HG03196 (cell line): Measurements from ENCODE around the gene MCOLN1.
"Not testable (repeated sequence)": the region's sequence is repeated elsewhere in the genome, so short reads cannot be mapped to it uniquely, and the experiment has no call there.

Experiments used
- ATAC-seq: cut with Tn5 transposase; IDR thresholded peaks from one replicate; pipeline ENCODE4 v1.9.1; 2021; ENCODE audit not compliant: unreplicated experiment

The MCOLN1 gene

DNA sequence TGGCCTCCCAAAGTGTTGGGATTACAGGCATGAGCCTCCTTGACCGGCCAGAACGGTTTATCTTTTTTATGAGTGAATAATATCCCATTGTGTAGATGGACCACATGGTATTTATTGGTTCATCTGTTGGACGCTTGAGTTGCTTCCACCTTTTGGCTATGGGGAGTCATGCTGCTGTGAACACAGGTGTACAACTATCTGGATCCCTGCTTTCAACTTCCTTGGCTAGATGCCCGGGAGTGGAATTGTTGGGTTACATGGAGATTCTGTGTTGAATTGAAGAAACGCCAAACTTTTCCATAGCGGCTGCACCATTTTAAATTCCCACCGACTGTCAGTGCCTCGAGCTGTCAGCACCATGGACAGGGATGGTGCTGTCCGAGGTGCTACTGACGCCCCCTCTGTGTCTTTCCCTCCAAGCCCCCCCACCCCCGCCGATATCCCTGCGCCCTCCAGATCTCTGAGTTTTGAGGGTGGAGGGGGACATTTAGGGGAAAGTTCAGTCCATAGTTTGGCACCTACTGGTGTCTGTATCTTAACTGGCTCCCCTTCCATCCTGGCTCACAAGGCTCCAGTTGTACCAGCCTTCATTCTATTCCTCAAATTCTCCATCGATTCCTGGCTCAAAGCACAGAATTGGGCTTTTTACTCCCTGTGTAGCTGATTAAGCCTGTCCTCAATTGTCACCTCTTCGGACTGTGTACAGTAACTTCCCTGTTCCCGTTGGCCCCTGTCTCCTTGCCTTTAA is 40.4 kb downstream of the MCOLN1 start:
- no peak for ATAC-seq

- ATAC-seq = no peak
These were observed 42.4 kb downstream of the MCOLN1 start for GRCh38 chr19:7564866-7565265.

DNA sequence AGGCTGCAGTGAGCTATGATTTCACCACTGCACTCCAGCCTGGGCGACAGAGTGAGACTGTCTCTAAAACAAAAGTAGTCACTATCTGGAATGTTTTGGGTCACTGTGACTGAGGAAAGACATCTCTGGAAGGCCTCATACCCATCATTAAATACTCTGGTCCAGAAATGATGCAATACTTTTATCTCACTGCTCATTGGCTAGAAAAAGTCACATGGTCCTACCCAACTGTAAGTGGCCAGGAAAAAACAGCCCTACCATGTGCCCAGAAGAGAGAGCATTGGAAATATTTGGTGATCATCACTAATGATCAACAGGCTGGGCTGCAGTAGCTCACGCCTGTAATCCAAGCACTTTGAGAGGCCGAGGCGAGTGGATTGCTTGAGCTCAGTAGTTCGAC is 42.9 kb downstream of the MCOLN1 start:
- ATAC-seq = no peak

- ATAC-seq = no peak
These were observed 48.3 kb downstream of the MCOLN1 start for GRCh38 chr19:7570761-7571160.

DNA sequence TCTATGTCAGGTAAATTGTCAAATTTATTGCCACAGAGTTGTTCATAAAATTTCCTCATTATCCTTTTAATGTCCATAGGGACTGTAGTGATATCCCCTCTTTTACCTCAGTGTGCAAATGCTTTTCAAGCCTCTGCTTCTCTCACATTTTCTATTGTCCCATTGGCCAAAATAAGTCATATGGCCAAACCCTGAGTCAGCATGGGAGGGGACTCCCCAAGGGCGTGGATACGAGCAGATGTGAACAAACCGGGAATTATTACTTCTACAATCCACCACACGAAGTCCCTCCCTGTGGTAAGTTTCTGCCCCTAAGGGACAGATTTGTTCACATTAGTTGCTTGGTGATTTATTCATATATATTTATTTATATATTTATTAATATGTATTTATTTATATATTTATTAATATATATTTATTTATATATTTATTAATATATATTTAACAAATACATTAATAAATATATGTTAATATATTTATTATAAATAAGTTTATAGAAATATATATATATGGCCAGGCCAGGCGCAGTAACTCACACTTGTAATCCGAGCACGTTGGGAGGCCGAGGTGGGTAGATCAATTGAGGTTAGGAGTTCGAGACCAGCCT is 53.1 kb downstream of the MCOLN1 start:
- no peak for ATAC-seq

DNA sequence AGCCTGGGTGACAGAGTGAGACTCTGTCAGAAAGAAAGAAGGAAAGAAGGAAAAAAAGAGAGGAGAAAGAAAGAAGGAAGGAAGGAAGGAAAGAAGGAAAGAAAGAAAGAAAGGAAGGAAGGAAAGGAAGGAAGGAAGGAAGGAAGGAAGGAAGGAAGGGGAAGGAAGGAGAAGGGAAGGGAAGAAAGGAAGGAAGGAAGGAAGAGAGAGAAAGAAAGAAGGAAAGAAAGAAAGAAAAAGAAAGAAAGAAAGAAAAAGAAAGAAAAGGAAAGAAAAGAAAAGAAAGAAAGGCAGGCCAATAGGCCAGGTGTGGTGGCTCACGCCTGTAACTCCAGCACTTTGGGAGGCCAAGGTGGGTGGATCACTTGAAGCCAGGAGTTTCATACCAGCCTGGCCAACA is 55.0 kb downstream of the MCOLN1 start:
- ATAC-seq = not testable (repeated sequence)

DNA sequence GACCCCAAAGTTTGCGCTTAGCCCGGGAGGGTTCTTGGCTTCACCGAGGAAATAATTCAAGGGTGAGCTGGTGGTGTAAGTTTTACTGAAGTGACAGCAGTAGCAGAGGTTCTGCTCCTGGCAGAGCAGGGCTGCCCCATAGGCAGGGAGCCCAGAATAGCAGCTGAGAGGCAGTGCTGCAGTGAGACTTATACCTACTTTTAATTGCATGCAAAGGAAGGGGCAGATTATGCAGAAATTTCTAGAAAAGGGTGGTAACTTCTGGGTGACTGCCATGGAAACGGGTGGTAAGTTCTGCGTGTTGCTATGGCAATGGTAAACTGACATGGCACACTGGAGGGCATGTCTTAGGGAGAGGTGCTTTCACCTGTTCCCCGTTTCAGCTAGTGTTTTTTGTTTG is 55.7 kb downstream of the MCOLN1 start:
- no peak for ATAC-seq

- no peak for ATAC-seq
These were observed 56.8 kb downstream of the MCOLN1 start for GRCh38 chr19:7579182-7579581.

GRCh38 chr19:7582446-7582845 is 60.0 kb downstream of the MCOLN1 start:
- ATAC-seq = no peak
